Right atrium auricular region (tissue), 2 donors: ENCODE measurements around the gene SIGLEC9. TPM values are rescaled to one million over a fixed set of nuclear protein-coding genes. Genes with fewer than 3 reads are reported as not detected.

Experiments used
- DNase-seq: peaks from one replicate; pipeline ENCODE4 v3.0.0-alpha.2; 2019; ENCODE audit warnings: low spot score
- H3K27ac ChIP-seq, 2 donors: fragments of 200-600 bp; sonication (generic); 1 replicate in 1 of 2; 2 replicates in 1 of 2; pipeline ENCODE4 v1.5.1; 2016 to 2019
- H3K27me3 ChIP-seq, 2 donors: fragments of 200-600 bp; sonication (generic); one replicate each; pipeline versions ENCODE4 v1.5.1 to v1.6.0; 2017 to 2019
- H3K36me3 ChIP-seq: fragments of 200-600 bp; sonication (generic); one replicate; pipeline ENCODE4 v1.5.1; 2016
- H3K4me1 ChIP-seq, 2 donors: fragments of 200-600 bp; sonication (generic); one replicate each; pipeline versions ENCODE4 v1.5.1 to v1.6.0; 2017 to 2019
- H3K4me3 ChIP-seq, 2 donors: fragments of 200-600 bp; sonication (generic); 1 replicate in 1 of 2; 2 replicates in 1 of 2; pipeline ENCODE4 v1.5.1; 2017 to 2019; ENCODE audit warnings: mild to moderate bottlenecking in 1 of 2, moderate library complexity in 1 of 2
- H3K9me3 ChIP-seq, 2 donors: fragments of 200-600 bp; sonication (generic); one replicate each; pipeline ENCODE4 v1.5.1; 2019
- CTCF ChIP-seq, 2 donors: fragments of 200-600 bp; sonication (generic); IDR thresholded peaks; one replicate each; pipeline ENCODE4 v1.5.1; 2019; ENCODE audit warnings: antibody characterized with exemption in 2 of 2
- total RNA-seq, 2 donors: library from RNA; depleted of rRNA; stranded (reverse); fragments of >200 nt; gene quantifications; one replicate each; pipeline ENCODE4 v1.1.0, GENCODE V29; 2016

SIGLEC9 gene
- total RNA-seq, 2 donors from 2014 or later = 1.5 to 7.4 TPM

- Histone ChIP-seq H3K36me3 (no peaks in the 10 kb centered on the region), H3K9me3 (no peaks in the 10 kb centered on the region), H3K4me1 (no peaks in the 10 kb centered on the region), H3K4me3 (no peak overlapping the region), H3K27ac (no peak overlapping the region), H3K27me3 (no peaks in the 10 kb centered on the region)
- no peak for TF ChIP-seq CTCF (IDR thresholded peaks at IDR 0.05)
- DNase-seq = no peak
Observed at GRCh38 chr19:51150627-51151026, 25.9 kb downstream of the SIGLEC9 start.

- Histone ChIP-seq H3K4me1 (no peaks in the 10 kb centered on the region), H3K27ac (no peak overlapping the region), H3K27me3 (no peaks in the 10 kb centered on the region), H3K9me3 (no peaks in the 10 kb centered on the region), H3K4me3 (no peak overlapping the region), H3K36me3 (no peaks in the 10 kb centered on the region)
- TF ChIP-seq CTCF (IDR thresholded peaks at IDR 0.05) = no peak
- no peak for DNase-seq
Observed at GRCh38 chr19:51156710-51157109, 32.0 kb downstream of the SIGLEC9 start.

- Histone ChIP-seq H3K4me1 (no peaks in the 10 kb centered on the region), H3K27ac (no peak overlapping the region), H3K27me3 (no peaks in the 10 kb centered on the region), H3K9me3 (no peaks in the 10 kb centered on the region), H3K36me3 (no peaks in the 10 kb centered on the region), H3K4me3 (no peak overlapping the region)
- TF ChIP-seq CTCF (IDR thresholded peaks at IDR 0.05) = no peak
- DNase-seq = no peak
Observed at GRCh38 chr19:51157265-51157664, 32.6 kb downstream of the SIGLEC9 start.

GRCh38 chr19:51158474-51159129, 33.9 kb downstream of the SIGLEC9 start:
- no peaks in the 10 kb centered on the region for H3K9me3 ChIP-seq
- no peaks in the 10 kb centered on the region for H3K36me3 ChIP-seq
- no peak overlapping the region for H3K4me3 ChIP-seq
- H3K27ac ChIP-seq = no peak overlapping the region
- no peaks in the 10 kb centered on the region for H3K27me3 ChIP-seq
- no peak for DNase-seq
- TF ChIP-seq CTCF (IDR thresholded peaks at IDR 0.05) = peak; percentile 30 to 64
- no peaks in the 10 kb centered on the region for H3K4me1 ChIP-seq

GRCh38 chr19:51159656-51160055, 35.0 kb downstream of the SIGLEC9 start:
- H3K4me1 ChIP-seq = no peaks in the 10 kb centered on the region
- no peak for TF ChIP-seq CTCF (IDR thresholded peaks at IDR 0.05)

GRCh38 chr19:51161266-51161665, 36.6 kb downstream of the SIGLEC9 start:
- no peaks in the 10 kb centered on the region for H3K36me3 ChIP-seq
- no peak for DNase-seq
- no peak overlapping the region for H3K27ac ChIP-seq
- H3K9me3 ChIP-seq = no peaks in the 10 kb centered on the region
- no peaks in the 10 kb centered on the region for H3K4me1 ChIP-seq
- H3K27me3 ChIP-seq = no peaks in the 10 kb centered on the region
- TF ChIP-seq CTCF (IDR thresholded peaks at IDR 0.05) = no peak
- no peak overlapping the region for H3K4me3 ChIP-seq

More at GRCh38 chr19:51159656-51160055, 35.0 kb downstream of the SIGLEC9 start:
- no peak overlapping the region for H3K4me3 ChIP-seq
- H3K9me3 ChIP-seq = no peaks in the 10 kb centered on the region
- DNase-seq = no peak
- no peaks in the 10 kb centered on the region for H3K27me3 ChIP-seq
- H3K36me3 ChIP-seq = no peaks in the 10 kb centered on the region
- no peak overlapping the region for H3K27ac ChIP-seq
